ENCODE data around the gene MSH3.
A peak's percentile ranks its signal among the peaks of the same experiment; 100 is the strongest.

Gene MSH3

GRCh38 chr5:80654391-80655230, at the start of gene MSH3, which contains the start of gene DHFR:
Gene MSH3 (plus strand): TSS chr5:80654652. CDS start chr5:80654728, 76 bp downstream.
Gene DHFR (minus strand): TSS chr5:80654983. CDS start chr5:80654489, 494 bp downstream.
- DNase-seq = peak; percentile 17 to 89 (median 78)

DNA sequence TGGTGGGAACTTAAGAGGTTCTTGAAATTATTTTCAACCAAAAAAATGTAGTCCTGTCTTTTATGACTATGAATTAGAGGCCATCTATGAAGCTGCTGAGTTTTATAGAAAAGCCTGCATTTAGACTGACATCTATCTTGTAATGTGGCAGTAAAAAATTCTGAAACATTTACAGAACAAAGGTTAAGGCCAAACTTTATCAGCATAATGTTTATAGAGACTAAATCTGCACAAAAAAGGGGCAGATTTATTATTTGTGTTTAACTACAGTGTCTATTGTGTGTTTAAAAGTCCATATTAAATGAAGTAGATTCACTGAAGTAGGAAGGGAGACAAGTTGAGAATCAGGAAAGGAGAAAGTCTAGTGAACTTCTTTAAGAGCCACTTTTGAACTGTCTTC, 47.1 kb upstream of the MSH3 start:
- no peak for DNase-seq

- no peak for DNase-seq
Measured at GRCh38 chr5:80607832-80608231, 46.6 kb upstream of the MSH3 start.

GRCh38 chr5:80608731-80609130, 45.7 kb upstream of the MSH3 start:
- DNase-seq = no peak

GRCh38 chr5:80609692-80610091, 44.8 kb upstream of the MSH3 start:
- DNase-seq = no peak

- DNase-seq = peak in 1 of 56 donors; percentile 1
Measured at GRCh38 chr5:80615266-80615914, 39.1 kb upstream of the MSH3 start.

- no peak for DNase-seq
Measured at GRCh38 chr5:80618438-80618837, 36.0 kb upstream of the MSH3 start.

- DNase-seq = no peak
Measured at GRCh38 chr5:80619086-80619485, 35.4 kb upstream of the MSH3 start.

GRCh38 chr5:80620211-80620610, 34.2 kb upstream of the MSH3 start:
- no peak for DNase-seq

DNA sequence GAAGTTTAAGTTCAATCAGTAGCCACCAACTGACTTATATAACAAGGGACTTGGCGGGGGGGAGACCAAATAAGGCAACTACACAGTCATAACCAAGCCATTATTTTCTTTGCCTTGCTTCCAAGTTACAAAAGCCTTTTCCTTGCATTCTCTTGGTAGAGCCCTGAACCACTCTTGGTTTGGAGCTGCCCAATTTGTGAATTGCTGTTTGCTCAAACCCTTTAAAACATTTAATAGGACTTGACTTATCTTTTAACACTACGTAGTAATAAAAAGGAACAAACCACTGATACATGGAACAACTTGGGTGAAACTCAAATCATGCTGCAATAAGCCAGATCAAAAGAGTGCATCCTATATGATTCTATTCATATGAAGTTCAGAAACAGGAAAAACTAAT, 31.7 kb upstream of the MSH3 start:
- DNase-seq = no peak

DNA sequence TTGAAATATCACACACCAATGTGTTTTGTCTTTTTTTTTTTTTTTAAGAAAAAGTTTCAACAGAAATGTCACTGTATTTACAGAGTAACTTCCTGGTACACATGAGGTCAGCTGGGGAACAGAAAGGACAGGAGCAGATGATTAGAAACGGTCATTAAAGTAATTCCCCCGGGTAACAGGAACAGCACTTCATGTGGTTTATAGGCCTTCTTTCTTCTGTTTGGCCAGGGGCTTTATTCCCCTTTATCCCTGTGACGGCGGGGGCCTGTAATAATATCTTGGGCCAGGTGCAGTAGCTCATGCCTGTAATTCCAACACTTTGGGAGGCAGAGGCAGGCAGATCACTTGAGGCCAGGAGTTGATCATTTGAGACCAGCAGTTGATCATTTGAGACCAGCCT, 30.5 kb upstream of the MSH3 start:
- DNase-seq = no peak

DNA sequence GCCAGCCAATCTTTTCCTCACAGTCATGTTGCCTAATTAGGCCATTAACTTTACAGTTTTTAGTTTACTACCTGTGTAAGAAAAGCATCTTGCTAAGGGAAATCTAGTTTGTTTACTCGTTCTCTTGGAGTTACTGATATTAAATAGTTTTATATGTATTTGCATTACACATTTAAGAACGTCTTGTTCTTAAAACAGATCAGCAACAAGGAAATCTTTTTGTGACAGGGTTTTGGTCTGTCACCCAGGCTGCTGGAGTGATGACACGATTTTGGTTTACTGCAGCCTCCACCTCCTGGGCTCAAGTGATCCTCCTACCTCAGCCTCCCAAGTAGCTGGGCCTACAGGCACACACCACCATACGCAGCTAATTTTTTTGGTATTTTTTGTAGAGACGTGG, 29.2 kb upstream of the MSH3 start:
- no peak for DNase-seq

- DNase-seq = no peak
Measured at GRCh38 chr5:80629281-80629680, 25.2 kb upstream of the MSH3 start.

DNA sequence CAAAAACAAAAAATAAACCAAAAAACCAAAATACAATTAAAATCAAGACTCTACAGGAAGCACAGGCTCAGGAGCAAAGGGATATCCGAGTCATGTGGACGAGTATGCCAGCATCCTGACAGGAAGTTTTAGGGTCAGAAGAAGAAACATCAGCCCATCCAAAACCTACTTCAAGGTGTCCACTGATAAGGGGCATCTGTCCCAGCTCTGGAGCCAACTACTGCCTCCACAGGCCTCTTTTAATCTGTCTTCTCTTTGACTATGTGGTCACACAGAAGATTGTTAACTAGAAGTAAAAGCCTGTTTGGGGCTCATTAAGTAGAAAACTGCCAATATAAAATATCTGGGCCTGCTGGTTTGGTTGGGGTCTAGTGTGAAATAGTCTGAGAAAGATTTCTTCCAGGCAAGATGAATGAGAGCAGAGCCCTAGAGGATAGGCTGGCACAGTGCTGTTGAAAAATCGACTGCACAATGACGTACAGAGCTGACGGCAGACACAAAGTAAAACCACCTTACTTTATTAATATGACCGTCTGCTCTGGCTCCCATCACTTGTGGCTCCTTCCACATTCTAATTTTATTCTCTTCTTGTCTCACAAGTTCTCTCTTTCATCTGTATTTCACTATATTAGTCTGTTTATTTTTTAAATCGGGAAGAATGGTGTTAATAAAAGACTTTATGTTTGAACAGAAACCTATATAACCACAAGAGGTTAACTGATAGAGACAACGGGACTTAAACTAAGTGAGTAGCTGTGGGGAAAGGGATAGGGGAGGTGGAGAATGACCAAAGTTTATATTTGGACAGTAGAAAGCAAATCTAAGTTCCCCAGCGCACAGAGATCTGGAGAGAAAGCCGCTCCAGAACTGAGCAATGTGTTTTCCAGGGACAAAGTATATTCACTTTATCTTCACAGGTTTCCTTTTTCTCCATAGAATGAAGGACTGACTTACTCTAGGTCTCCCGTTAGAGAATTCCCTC, 22.9 kb upstream of the MSH3 start:
- DNase-seq = no peak

DNA sequence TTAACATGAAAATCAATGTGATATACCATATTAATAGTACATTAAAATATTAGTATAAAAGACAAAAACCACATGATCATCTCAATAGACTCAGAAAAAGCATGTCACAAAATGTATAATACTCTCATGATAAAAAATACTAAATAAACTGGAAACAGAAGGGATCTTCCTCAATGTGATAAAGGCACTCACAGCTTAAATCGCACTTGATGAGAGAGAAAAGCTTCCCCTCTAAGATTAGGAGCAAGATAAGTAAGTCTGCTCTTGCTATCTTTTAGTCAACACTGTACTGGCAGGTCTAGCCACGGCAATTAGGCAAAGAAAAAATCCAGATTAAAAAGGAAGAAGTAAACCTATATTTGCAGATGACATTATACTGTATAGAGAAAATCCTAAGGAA, 21.8 kb upstream of the MSH3 start:
- no peak for DNase-seq

DNA sequence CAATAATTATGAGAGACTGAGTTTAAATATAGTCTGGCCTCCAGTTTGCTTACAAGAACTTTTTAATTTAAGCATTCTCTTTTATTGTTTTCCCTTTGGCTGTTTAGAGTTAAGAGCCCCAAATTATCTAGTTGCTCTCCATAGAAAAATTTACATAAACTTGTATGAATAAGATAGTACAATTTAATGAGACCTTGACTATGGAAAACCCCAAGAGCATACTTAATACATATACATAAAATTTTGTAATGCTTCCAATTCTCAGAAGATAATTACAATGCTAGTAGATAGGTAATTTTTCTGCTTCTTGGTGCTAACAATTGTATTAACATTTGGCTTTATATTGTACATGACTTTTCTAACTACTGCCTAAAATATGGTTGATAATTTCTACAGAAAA, 20.3 kb upstream of the MSH3 start:
- DNase-seq = no peak

DNA sequence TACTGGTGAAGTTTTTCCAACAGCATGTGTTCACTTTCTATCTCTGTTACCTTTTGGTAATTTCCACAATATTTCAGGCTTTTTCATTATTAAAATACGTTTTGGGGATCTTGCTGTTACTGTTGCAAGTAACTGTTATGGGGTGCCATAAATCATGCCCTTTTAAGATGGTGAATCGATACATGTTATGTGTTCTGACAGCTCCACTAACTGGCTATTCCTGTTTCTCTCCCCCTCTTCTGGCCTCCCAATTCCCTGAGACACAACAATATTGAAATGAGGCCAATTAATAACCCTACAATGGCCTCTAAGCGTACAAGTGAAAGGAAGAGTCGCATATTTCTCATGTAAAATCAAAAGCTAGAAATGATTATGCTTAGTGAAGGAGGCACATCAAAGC, 13.1 kb upstream of the MSH3 start:
- no peak for DNase-seq

DNA sequence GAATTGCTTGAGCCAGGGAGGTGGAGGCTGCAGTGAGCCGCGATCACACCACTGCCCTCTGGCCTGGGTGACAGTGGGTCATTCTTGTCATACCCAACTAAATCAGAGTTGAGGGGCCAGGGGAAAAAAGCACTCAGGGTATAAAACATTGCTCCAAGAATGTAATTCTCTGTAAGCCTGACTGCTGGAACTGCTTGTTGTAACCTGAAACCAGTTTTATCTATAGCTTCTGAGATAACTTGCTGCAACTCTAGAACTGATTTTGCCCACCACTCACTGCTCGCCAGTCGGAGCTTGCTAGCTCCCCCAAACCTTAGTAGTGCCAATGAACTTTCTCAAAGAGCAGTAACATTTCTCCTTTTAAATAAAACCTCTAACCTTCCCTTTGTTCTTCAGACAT, 9.6 kb upstream of the MSH3 start:
- DNase-seq = no peak

DNA sequence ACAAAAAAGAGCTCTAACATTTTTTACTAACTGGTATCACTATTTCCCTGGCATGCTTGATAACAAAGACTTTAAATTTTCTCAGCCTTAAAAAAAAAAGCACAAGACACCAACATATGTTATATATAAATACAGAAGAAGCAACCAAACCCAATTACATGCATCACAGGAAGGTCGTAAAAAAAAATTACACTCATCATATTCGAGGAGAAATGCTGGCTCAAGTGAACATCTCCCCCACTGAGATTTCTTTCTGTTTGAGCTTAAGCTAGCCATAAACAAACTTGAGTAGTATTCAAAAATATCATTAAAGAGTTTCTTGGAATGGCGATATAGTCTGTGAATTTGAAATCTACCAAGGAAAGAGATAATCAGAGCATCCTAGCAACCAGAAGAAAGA, 7.5 kb upstream of the MSH3 start:
- DNase-seq = no peak

DNA sequence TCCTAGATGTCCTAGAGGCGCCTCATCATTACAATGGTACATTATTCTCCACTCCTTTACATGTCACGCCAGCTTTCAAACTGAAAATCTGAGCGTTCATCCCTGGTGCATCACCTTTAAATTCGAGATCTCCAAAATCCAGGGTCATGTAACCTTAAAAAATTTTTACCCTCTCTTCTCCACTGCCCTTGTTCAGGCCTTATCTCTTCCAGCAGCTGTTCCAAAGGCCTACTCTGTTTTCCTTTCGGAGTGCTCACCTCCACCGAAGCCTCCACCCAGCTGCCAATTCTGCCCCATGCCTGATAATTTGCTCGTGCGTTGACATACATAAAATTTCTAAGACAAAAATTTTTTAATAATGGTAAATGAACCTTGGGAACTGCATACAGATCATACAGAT, 950 bp upstream of the MSH3 start:
- no peak for DNase-seq

GRCh38 chr5:80654054-80654390, 430 bp upstream of the MSH3 start:
- DNase-seq = no peak

- no peak for DNase-seq
Measured at GRCh38 chr5:80655231-80655774, 851 bp downstream of the MSH3 start.
